Esophagus muscularis mucosa (tissue), 4 donors: Measurements from ENCODE around the gene GCKR. TPM values are rescaled to one million over a fixed set of nuclear protein-coding genes. Genes with fewer than 3 reads are reported as not detected.

ENCODE experiments used
- DNase-seq: peaks from one replicate; pipeline ENCODE4 v3.0.0-alpha.2; 2017; ENCODE audit errors: extremely low spot score
- H3K27ac ChIP-seq, 4 donors: fragments of 200-600 bp; sonication (generic); replicated peaks in 1 of 4; 1 replicate in 3 of 4; 2 replicates in 1 of 4; pipeline ENCODE4 v1.5.1; 2016 to 2019; ENCODE audit warnings: mild to moderate bottlenecking in 1 of 4
- H3K27me3 ChIP-seq, 4 donors: fragments of 200-600 bp; sonication (generic); one replicate each; pipeline versions ENCODE4 v1.5.1 to v1.6.0; 2016 to 2019
- H3K36me3 ChIP-seq, 4 donors: fragments of 200-600 bp; sonication (generic); one replicate each; pipeline ENCODE4 v1.5.1; 2016 to 2019
- H3K4me1 ChIP-seq, 4 donors: fragments of 200-600 bp; sonication (generic); one replicate each; pipeline ENCODE4 v1.5.1; 2016 to 2019
- H3K4me3 ChIP-seq, 4 donors: fragments of 200-600 bp; sonication (generic); 1 replicate in 2 of 4; 2 replicates in 2 of 4; pipeline ENCODE4 v1.5.1; 2016 to 2019; ENCODE audit warnings: mild to moderate bottlenecking in 4 of 4, moderate library complexity in 1 of 4
- H3K9me3 ChIP-seq, 4 donors: fragments of 200-600 bp; sonication (generic); 1 replicate in 3 of 4; 2 replicates in 1 of 4; pipeline ENCODE4 v1.5.1; 2016 to 2019
- EP300 ChIP-seq: sonication (generic); formaldehyde crosslinking; IDR thresholded peaks from one replicate; pipeline ENCODE4 v1.6.1; 2017; ENCODE audit warnings: antibody characterized with exemption
- POLR2A ChIP-seq: fragments of 450-650 bp; IDR thresholded peaks from one replicate; pipeline ENCODE4 v1.6.1; 2017; ENCODE audit warnings: antibody characterized with exemption, moderate library complexity, mild to moderate bottlenecking, low read depth
- POLR2AphosphoS5 ChIP-seq, 2 donors: sonication (generic); formaldehyde crosslinking; IDR thresholded peaks; one replicate each; pipeline ENCODE4 v1.6.1; 2017; ENCODE audit warnings: antibody characterized with exemption in 2 of 2
- WGBS: methylation state at CpG from one replicate; pipeline ENCODE4 v1.1.5; 2018; 5-methylcytosine and 5-hydroxymethylcytosine counted together
- intact Hi-C: fragments of 100-400 bp; cut with DNase I; formaldehyde crosslinking; loops from one replicate; pipeline ENCODE4 v1.15.1; 2023
- total RNA-seq, 4 donors: library from RNA; depleted of rRNA; stranded (reverse); fragments of >200 nt; gene quantifications; one replicate each; pipeline versions ENCODE4 v1.1.0 to v1.2.1, GENCODE V29; 2016
- TF ChIP-seq, protein P1 (sequence below), 3 experiments: fragments of 200-600 bp in 2 of 3; fragments of 450-650 bp in 1 of 3; sonication (generic) in 2 of 3; IDR thresholded peaks; one replicate each; pipeline ENCODE4 v1.5.1; 2017 to 2019; ENCODE audit warnings: antibody characterized with exemption in 3 of 3, mild to moderate bottlenecking in 2 of 3, moderate library complexity in 1 of 3

The GCKR gene
- total RNA-seq, 4 donors from 2014 or later = 0.23 TPM; not detected in 3

DNA sequence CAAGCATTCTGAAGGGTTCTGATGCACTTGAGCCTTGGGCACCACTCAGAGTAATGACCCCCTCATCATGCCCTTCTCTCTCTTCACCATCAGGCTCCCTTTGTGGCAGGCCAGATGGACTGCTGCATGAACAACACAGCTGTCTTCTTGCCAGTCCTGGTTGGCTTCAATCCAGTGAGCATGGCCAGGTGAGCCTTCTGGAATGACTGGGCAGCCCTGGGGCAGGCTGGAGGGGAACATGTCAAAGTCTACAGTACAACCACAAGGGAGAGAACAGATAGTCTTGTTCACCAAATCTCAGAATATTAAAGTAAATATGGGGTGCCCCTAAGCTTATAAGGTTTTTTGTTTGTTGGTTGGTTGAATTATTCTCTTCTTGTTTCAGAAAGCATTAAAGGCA lies 4.4 kb downstream of the GCKR start:
- no peak overlapping the region for H3K4me3 ChIP-seq
- H3K4me1 ChIP-seq = no peaks in the 10 kb centered on the region
- TF ChIP-seq, protein P1, sequence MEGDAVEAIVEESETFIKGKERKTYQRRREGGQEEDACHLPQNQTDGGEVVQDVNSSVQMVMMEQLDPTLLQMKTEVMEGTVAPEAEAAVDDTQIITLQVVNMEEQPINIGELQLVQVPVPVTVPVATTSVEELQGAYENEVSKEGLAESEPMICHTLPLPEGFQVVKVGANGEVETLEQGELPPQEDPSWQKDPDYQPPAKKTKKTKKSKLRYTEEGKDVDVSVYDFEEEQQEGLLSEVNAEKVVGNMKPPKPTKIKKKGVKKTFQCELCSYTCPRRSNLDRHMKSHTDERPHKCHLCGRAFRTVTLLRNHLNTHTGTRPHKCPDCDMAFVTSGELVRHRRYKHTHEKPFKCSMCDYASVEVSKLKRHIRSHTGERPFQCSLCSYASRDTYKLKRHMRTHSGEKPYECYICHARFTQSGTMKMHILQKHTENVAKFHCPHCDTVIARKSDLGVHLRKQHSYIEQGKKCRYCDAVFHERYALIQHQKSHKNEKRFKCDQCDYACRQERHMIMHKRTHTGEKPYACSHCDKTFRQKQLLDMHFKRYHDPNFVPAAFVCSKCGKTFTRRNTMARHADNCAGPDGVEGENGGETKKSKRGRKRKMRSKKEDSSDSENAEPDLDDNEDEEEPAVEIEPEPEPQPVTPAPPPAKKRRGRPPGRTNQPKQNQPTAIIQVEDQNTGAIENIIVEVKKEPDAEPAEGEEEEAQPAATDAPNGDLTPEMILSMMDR (IDR thresholded peaks at IDR 0.05) = no peak
- no peak for TF ChIP-seq POLR2AphosphoS5 (IDR thresholded peaks at IDR 0.05)
- no peak for TF ChIP-seq POLR2A
- no peak for TF ChIP-seq EP300
- H3K36me3 ChIP-seq = no peaks in the 10 kb centered on the region
- intact Hi-C loops = no loop called here
- no peaks in the 10 kb centered on the region for H3K9me3 ChIP-seq
- no peak for DNase-seq
- H3K27me3 ChIP-seq = no peaks in the 10 kb centered on the region
- no peak overlapping the region for H3K27ac ChIP-seq

DNA sequence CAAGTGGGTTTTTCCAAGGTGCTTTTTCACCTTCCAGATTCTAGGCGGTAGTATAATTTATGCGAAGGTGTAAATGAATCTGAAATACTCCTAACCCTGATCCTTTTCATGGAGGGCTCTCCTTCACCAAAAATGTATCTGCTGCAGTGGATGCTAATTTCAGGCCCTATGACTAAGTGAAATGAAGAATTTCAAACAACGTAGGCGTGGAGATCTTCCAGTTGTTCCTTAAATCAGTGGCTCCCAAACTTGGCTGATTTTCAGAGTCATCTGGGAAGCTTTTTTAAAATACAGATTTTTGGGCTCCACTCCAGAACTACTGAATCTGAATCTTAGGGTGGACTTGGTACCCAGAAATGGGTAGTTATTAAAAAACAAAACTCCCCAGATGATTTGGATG lies 5.5 kb downstream of the GCKR start:
- 77% methylated on average over 4 of the region's 4 CpGs for WGBS
- Histone ChIP-seq H3K4me3 (no peak overlapping the region), H3K27me3 (no peaks in the 10 kb centered on the region), H3K9me3 (no peaks in the 10 kb centered on the region), H3K4me1 (no peaks in the 10 kb centered on the region), H3K36me3 (no peaks in the 10 kb centered on the region), H3K27ac (no peak overlapping the region)
- DNase-seq = no peak
- TF ChIP-seq POLR2A (no peak), POLR2AphosphoS5 (IDR thresholded peaks at IDR 0.05) (no peak), EP300 (no peak)
- TF ChIP-seq, protein P1 (IDR thresholded peaks at IDR 0.05) = no peak
- intact Hi-C loops = no loop called here

DNA sequence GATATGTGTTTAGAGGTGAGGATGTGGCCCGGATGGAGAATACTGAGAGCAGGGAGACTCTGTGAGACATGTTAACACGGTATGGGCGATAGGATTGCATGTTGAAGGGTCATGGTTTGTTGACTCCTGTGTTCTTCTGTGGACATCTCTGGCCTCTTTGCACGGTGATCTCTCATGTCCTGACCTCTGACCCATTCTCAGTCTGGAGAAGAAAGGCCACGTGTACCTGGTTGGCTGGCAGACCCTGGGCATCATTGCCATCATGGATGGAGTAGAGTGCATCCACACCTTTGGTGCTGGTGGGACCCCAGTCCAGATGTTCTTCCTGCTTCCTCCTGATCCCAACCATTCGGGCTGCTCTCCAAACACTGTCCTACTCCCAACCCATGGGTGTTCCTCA lies 9.9 kb downstream of the GCKR start:
- H3K36me3 ChIP-seq = no peaks in the 10 kb centered on the region
- H3K27me3 ChIP-seq = peaks cover 0 to 7% (median 0%) of the 10 kb centered on the region in 4 donors
- 83% methylated on average over 6 of the region's 6 CpGs for WGBS
- intact Hi-C loops = no loop called here
- H3K9me3 ChIP-seq = no peaks in the 10 kb centered on the region
- no peaks in the 10 kb centered on the region for H3K4me1 ChIP-seq
- TF ChIP-seq POLR2A (no peak), EP300 (no peak), POLR2AphosphoS5 (IDR thresholded peaks at IDR 0.05) (no peak)
- TF ChIP-seq, protein P1 (IDR thresholded peaks at IDR 0.05) = no peak
- no peak overlapping the region for H3K4me3 ChIP-seq
- no peak for DNase-seq
- H3K27ac ChIP-seq = no peak overlapping the region

DNA sequence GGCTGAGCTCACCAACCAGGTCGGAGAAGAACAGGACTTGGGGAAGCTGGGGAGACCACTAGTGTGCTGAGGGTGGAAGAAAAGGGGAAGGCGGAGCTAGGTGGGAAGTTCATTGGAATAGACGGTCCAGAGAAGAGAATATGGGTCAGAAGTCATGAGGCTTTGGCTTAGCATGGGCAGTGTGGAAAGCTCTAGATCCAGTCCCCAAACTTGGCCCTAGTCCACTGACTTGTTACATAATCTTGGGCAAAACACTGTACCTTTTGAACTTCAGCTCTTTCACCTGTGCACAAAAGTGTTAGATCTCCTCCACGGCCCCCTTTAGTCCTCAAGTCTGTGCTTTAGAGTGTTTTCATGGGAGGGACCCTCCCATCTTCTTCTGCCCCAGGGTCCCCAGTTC lies 10.7 kb downstream of the GCKR start:
- Histone ChIP-seq H3K36me3 (no peaks in the 10 kb centered on the region), H3K27ac (no peak overlapping the region)
- 80% methylated on average over 4 of the region's 4 CpGs for WGBS

DNA sequence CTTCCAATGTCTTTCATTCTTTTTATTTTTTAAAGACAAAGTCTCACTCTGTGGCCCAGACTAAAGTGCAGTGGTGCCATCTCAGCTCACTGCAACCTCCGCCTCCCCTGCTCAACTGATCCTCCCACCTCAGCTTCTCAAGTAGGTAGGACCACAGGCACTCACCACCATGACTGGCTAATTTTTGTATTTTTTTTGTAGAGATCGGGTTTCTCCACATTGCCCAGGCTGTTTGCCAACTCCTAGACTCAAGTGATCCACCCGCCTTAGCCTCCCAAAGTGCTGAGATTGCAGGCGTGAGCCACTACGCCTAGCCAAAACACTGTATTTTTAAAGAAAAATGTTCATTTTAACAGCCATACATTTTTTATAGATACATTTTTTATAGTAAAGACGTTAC lies 12.7 kb downstream of the GCKR start:
- WGBS = 48% methylated on average over 6 of the region's 6 CpGs
- Histone ChIP-seq H3K36me3 (no peaks in the 10 kb centered on the region), H3K4me1 (no peaks in the 10 kb centered on the region), H3K27ac (no peak overlapping the region), H3K4me3 (no peak overlapping the region), H3K9me3 (no peaks in the 10 kb centered on the region), H3K27me3 (peaks cover 0 to 7% (median 0%) of the 10 kb centered on the region in 4 donors)
- TF ChIP-seq, protein P1 (IDR thresholded peaks at IDR 0.05) = no peak
- TF ChIP-seq EP300 = no peak
- no peak for TF ChIP-seq POLR2AphosphoS5 (IDR thresholded peaks at IDR 0.05)
- TF ChIP-seq POLR2A = no peak
- intact Hi-C loops = no loop called here
- no peak for DNase-seq

More for the DNA sequence above, 10.7 kb downstream of the GCKR start:
- H3K4me1 ChIP-seq = no peaks in the 10 kb centered on the region
- intact Hi-C loops = no loop called here
- H3K4me3 ChIP-seq = no peak overlapping the region
- peaks cover 0 to 7% (median 0%) of the 10 kb centered on the region in 4 donors for H3K27me3 ChIP-seq
- DNase-seq = no peak
- H3K9me3 ChIP-seq = no peaks in the 10 kb centered on the region
- TF ChIP-seq, protein P1 (IDR thresholded peaks at IDR 0.05) = no peak
- TF ChIP-seq EP300 = no peak
- TF ChIP-seq POLR2AphosphoS5 (IDR thresholded peaks at IDR 0.05) = no peak
- TF ChIP-seq POLR2A = no peak
